ENCODE results near the gene SIK3. TPM values are rescaled to one million over a fixed set of nuclear protein-coding genes. Genes with fewer than 3 reads are reported as not detected.

The SIK3 gene
- polyA plus RNA-seq, 1 experiment: 7.3 TPM

DNA sequence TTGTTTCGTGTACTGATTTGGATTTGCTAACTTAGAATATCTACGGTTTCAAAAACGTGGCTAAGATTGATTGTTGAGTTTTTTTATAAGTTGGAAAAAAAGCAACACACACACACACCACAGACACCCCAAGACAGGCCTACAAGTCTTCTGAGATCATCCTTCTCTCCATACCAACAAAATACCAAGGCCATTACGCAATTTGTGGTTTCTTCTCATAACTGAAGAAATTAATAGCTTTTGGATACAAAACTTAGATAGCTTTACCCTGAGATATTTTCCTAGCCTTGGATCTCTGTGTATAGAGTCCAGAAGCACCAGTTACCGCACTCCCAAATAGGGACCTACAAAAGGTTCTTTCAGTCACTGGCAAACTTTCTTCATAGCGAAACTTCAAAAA lies 113.6 kb downstream of the SIK3 start:
- DNase-seq (ENCODE audit: low read depth): peak; percentile 88
- no peak overlapping the region for H3K4me3 ChIP-seq (ENCODE audit: low read depth, low read length)
- CTCF ChIA-PET: interaction anchor here (0.6 to 1.1 kb wide), 5 partner anchors 16 to 46 kb away, joined by 3 read pairs; no protein-coding TSS in a partner anchor

DNA sequence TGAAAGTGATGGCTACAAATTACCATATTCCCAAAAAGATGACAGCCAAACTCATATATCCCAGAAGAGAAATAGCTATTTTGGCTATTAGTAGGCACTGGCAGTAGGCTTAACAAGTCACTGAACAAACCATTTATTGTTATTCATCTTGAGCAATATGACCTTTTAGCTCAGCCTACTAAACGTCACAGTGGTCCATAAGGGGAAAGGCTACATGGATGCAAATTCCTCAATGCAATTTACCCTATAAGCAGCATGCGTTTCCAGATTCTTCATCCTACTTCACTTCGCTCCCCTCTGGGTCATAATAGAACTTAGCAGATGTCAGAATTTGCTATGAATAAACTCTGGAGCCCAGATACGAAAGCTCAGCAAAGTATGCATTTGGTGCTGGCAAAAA lies 114.0 kb downstream of the SIK3 start:
- TF ChIP-seq, protein P1, sequence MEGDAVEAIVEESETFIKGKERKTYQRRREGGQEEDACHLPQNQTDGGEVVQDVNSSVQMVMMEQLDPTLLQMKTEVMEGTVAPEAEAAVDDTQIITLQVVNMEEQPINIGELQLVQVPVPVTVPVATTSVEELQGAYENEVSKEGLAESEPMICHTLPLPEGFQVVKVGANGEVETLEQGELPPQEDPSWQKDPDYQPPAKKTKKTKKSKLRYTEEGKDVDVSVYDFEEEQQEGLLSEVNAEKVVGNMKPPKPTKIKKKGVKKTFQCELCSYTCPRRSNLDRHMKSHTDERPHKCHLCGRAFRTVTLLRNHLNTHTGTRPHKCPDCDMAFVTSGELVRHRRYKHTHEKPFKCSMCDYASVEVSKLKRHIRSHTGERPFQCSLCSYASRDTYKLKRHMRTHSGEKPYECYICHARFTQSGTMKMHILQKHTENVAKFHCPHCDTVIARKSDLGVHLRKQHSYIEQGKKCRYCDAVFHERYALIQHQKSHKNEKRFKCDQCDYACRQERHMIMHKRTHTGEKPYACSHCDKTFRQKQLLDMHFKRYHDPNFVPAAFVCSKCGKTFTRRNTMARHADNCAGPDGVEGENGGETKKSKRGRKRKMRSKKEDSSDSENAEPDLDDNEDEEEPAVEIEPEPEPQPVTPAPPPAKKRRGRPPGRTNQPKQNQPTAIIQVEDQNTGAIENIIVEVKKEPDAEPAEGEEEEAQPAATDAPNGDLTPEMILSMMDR (IDR thresholded peaks at IDR 0.05; ENCODE audit: insufficient read depth, low read depth, low read length): no peak
- Histone ChIP-seq H3K36me3 (ENCODE audit: control insufficient read depth, insufficient read depth, low read length) (no peaks in the 10 kb centered on the region), H3K4me3 (ENCODE audit: low read depth, low read length) (no peak overlapping the region), H3K27me3 (ENCODE audit: control insufficient read depth, insufficient read depth, low read length) (no peaks in the 10 kb centered on the region)
- no peak for DNase-seq (ENCODE audit: low read depth)
- POLR2A ChIA-PET: interaction anchor here (0.8 kb wide), 1 partner anchor 27 kb away, joined by 4 read pairs; no protein-coding TSS in a partner anchor
- CTCF ChIA-PET: interaction anchor here (0.6 to 1.1 kb wide), 5 partner anchors 15 to 47 kb away, joined by 3 read pairs; no protein-coding TSS in a partner anchor

More for the DNA sequence above, 113.6 kb downstream of the SIK3 start:
- TF ChIP-seq, protein P1 (IDR thresholded peaks at IDR 0.05; ENCODE audit: insufficient read depth, low read depth, low read length): no peak
- H3K27me3 ChIP-seq (ENCODE audit: control insufficient read depth, insufficient read depth, low read length): no peaks in the 10 kb centered on the region
- POLR2A ChIA-PET: interaction anchor here (0.8 kb wide), 1 partner anchor 27 kb away, joined by 4 read pairs; no protein-coding TSS in a partner anchor
- no peaks in the 10 kb centered on the region for H3K36me3 ChIP-seq (ENCODE audit: control insufficient read depth, insufficient read depth, low read length)

DNA sequence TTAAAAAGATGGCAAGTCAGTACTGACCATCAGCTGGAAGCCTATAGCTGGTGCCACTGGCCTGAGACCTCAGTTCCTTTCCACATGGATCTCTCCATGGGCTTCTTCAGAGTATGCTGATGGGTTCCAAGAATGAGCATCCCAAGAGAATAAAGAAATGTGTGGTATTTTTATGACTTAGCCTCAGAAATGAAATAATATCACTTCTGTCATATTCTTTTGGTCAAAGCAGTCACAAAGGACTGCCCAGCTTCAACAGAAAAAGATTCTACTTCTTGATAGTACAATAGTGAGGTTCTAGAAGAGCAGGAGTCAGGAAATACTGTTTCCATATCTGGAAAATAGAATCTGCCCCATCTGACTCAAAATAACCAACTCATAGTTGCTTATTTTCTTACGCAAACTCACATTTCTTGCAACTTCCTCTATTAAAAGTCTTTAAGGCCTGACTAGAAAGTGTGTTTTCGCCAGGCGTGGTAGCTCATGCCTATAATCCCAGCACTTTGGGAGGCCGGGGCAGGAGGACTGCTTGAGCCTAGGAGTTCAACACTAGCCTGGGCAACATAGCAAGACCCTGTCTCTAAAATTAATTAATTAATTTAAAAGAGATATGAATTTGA lies 116.9 kb downstream of the SIK3 start:
- no peak for DNase-seq (ENCODE audit: low read depth)
- no peaks in the 10 kb centered on the region for H3K27me3 ChIP-seq (ENCODE audit: control insufficient read depth, insufficient read depth, low read length)
- H3K4me3 ChIP-seq (ENCODE audit: low read depth, low read length): no peak overlapping the region
- TF ChIP-seq, protein P1 (IDR thresholded peaks at IDR 0.05; ENCODE audit: insufficient read depth, low read depth, low read length): no peak
- H3K36me3 ChIP-seq (ENCODE audit: control insufficient read depth, insufficient read depth, low read length): no peaks in the 10 kb centered on the region
- POLR2A ChIA-PET: no interaction called here
- CTCF ChIA-PET: interaction anchor here (0.5 to 1.3 kb wide), 2 partner anchors 101 to 157 kb away, joined by 3 read pairs; no protein-coding TSS in a partner anchor

DNA sequence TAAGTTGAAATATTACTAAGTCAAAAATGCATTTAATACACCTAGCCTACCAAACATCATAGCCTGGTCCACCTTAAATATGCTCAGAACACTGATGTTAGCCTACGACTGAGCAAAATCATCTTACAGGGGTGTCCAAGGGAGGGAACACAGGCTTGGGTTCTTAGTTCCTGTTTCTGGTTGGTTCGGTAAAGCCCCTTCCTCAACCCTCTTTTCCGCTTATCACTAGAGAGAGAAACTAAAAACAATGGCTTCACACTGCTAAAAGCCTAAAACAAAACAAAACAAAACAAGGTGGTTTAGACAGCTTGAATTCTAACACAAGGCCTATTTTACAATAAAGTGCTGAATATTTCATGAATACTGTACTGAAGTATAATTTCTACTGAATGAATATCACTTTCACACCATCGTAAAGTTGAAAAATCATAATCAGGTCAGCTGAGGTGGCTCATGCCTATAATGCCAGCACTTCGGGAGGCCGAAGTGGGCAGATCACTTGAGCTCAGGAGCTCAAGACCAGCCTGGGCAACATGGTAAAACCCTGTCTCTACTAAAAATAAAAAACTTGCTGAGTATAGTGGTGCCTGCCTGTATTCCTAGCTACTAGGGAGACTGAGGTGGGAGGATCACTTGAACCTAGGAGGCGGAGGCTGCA lies 118.0 kb downstream of the SIK3 start:
- H3K27me3 ChIP-seq (ENCODE audit: control insufficient read depth, insufficient read depth, low read length): no peaks in the 10 kb centered on the region
- DNase-seq (ENCODE audit: low read depth): no peak
- TF ChIP-seq, protein P1 (IDR thresholded peaks at IDR 0.05; ENCODE audit: insufficient read depth, low read depth, low read length): no peak
- ChIA-PET POLR2A (no interaction called here), CTCF (no interaction called here)
- no peaks in the 10 kb centered on the region for H3K36me3 ChIP-seq (ENCODE audit: control insufficient read depth, insufficient read depth, low read length)
- H3K4me3 ChIP-seq (ENCODE audit: low read depth, low read length): no peak overlapping the region

DNA sequence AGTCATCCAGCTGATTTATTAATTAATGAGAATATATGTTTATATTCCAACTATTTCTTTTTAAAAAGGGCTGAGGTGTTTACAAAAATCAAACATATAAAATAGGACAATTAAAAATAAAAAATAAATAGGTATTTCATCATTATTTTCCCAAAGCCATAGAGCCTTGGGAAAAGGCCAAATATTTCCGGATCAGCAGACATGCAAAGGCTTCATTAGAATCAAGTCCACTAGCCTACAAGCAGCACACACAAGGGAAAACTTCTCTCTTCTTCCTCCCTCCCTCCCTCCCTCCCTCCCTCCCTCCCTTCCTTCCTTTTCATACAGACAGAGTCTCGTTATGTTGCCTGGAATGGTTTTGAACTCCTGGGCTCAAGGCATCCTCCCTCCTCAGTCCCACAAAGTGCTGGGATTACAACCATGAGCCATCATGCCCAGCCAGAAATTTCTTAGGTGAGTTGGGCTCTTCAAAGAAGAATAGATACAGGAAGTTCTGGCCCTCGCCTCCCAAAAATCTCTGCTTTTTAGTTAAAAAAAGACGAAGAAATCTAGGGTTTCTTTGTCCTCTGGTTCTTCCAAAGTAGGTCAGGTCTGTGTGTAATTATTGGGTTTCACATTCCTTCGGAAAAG lies 121.2 kb downstream of the SIK3 start:
- DNase-seq (ENCODE audit: low read depth): no peak
- TF ChIP-seq, protein P1 (IDR thresholded peaks at IDR 0.05; ENCODE audit: insufficient read depth, low read depth, low read length): no peak
- CTCF ChIA-PET: no interaction called here
- no peaks in the 10 kb centered on the region for H3K27me3 ChIP-seq (ENCODE audit: control insufficient read depth, insufficient read depth, low read length)
- no peak overlapping the region for H3K4me3 ChIP-seq (ENCODE audit: low read depth, low read length)
- H3K36me3 ChIP-seq (ENCODE audit: control insufficient read depth, insufficient read depth, low read length): no peaks in the 10 kb centered on the region
- POLR2A ChIA-PET: no interaction called here

All from BJ (cell line).